Mesendoderm (in vitro differentiated cells): ENCODE measurements around the gene ATP5PF.
"Not testable (repeated sequence)": the region's sequence is repeated elsewhere in the genome, so short reads cannot be mapped to it uniquely, and the experiment has no call there.

Source experiments
- DNase-seq: peaks from one replicate; pipeline ENCODE4 v3.0.0; 2013
- H2AK5ac ChIP-seq: 2 replicates; pipeline ENCODE4 v1.6.1; 2013; ENCODE audit warnings: low read length, inconsistent platforms
- H2BK120ac ChIP-seq: 2 replicates; pipeline ENCODE4 v1.6.1; 2013; ENCODE audit warnings: low read depth, mild to moderate bottlenecking, low read length, moderate library complexity, mixed read lengths
- H2BK15ac ChIP-seq: replicated peaks from 2 replicates; pipeline ENCODE4 v1.6.1; 2013; ENCODE audit warnings: low read depth, mild to moderate bottlenecking, moderate library complexity
- H2BK5ac ChIP-seq: 2 replicates; pipeline ENCODE4 v1.6.1; 2013; ENCODE audit warnings: low read length, inconsistent platforms
- H3K18ac ChIP-seq: 2 replicates; pipeline ENCODE4 v1.6.1; 2013; ENCODE audit warnings: mild to moderate bottlenecking, low read length, mixed read lengths
- H3K23ac ChIP-seq: one replicate; pipeline ENCODE4 v1.6.1; 2013; ENCODE audit warnings: low read length
- H3K27ac ChIP-seq: 2 replicates; pipeline ENCODE4 v1.5.1; 2013; ENCODE audit warnings: low read depth, mild to moderate bottlenecking, inconsistent platforms, low read length, moderate library complexity
- H3K27me3 ChIP-seq: 2 replicates; pipeline ENCODE4 v1.6.1; 2013; ENCODE audit warnings: low read length, control low read depth, mild to moderate bottlenecking, inconsistent platforms; ENCODE audit not compliant: insufficient read depth, poor library complexity
- H3K36me3 ChIP-seq: 2 replicates; pipeline ENCODE4 v1.6.1; 2013; ENCODE audit warnings: low read length, inconsistent platforms; ENCODE audit not compliant: control insufficient read depth, insufficient read depth
- H3K4ac ChIP-seq: one replicate; pipeline ENCODE4 v1.6.1; 2013; ENCODE audit warnings: low read depth, mild to moderate bottlenecking, low read length, moderate library complexity
- H3K4me1 ChIP-seq: 2 replicates; pipeline ENCODE4 v1.6.1; 2013; ENCODE audit warnings: low read depth, low read length, inconsistent platforms; ENCODE audit not compliant: control insufficient read depth
- H3K4me2 ChIP-seq: 2 replicates; pipeline ENCODE4 v1.6.1; 2013; ENCODE audit warnings: low read length
- H3K4me3 ChIP-seq: 2 replicates; pipeline ENCODE4 v1.5.1; 2013; ENCODE audit warnings: mild to moderate bottlenecking, low read length
- H3K56ac ChIP-seq: one replicate; pipeline ENCODE4 v1.6.1; 2013; ENCODE audit warnings: low read length
- H3K79me1 ChIP-seq: 2 replicates; pipeline ENCODE4 v1.6.1; 2013; ENCODE audit warnings: low read length, inconsistent platforms
- H3K79me2 ChIP-seq: 2 replicates; pipeline ENCODE4 v1.6.1; 2013; ENCODE audit warnings: mild to moderate bottlenecking, low read length; ENCODE audit not compliant: control insufficient read depth, insufficient read depth
- H3K9ac ChIP-seq: 2 replicates; pipeline ENCODE4 v1.6.1; 2013; ENCODE audit warnings: low read length, inconsistent platforms
- H4K5ac ChIP-seq: one replicate; pipeline ENCODE4 v1.6.1; 2013; ENCODE audit warnings: low read length
- H4K8ac ChIP-seq: one replicate; pipeline ENCODE4 v1.6.1; 2013; ENCODE audit warnings: low read depth, mild to moderate bottlenecking, control low read depth, low read length, moderate library complexity
- WGBS: extraction: QIAGEN DNeasy Blood & Tissue Kit; methylation state at CpG from one replicate; pipeline ENCODE4 v1.1.7; 2013; ENCODE audit warnings: low lambda C conversion rate, missing lambda C conversion rate; ENCODE audit not compliant: insufficient coverage; ENCODE audit errors: extremely low coverage; 5-methylcytosine and 5-hydroxymethylcytosine counted together

ATP5PF gene

GRCh38 chr21:25721987-25722386, 12.7 kb downstream of the ATP5PF start:
- Histone ChIP-seq H3K36me3 (no peaks in the 10 kb centered on the region), H4K5ac (no peak overlapping the region), H2AK5ac (no peak overlapping the region), H4K8ac (no peak overlapping the region), H3K79me2 (no peaks in the 10 kb centered on the region), H3K27me3 (no peaks in the 10 kb centered on the region), H2BK120ac (no peak overlapping the region), H3K9ac (no peak overlapping the region), H3K27ac (no peak overlapping the region), H3K56ac (no peak overlapping the region), H2BK5ac (no peak overlapping the region), H2BK15ac (no peak overlapping the region), H3K18ac (no peak overlapping the region), H3K4me2 (no peak overlapping the region), H3K4ac (no peak overlapping the region), H3K4me1 (no peaks in the 10 kb centered on the region), H3K79me1 (no peaks in the 10 kb centered on the region), H3K23ac (no peak overlapping the region), H3K4me3 (no peak overlapping the region)
- WGBS = no CpG with 5 or more reads among the region's 3 CpGs
- DNase-seq = no peak

DNA sequence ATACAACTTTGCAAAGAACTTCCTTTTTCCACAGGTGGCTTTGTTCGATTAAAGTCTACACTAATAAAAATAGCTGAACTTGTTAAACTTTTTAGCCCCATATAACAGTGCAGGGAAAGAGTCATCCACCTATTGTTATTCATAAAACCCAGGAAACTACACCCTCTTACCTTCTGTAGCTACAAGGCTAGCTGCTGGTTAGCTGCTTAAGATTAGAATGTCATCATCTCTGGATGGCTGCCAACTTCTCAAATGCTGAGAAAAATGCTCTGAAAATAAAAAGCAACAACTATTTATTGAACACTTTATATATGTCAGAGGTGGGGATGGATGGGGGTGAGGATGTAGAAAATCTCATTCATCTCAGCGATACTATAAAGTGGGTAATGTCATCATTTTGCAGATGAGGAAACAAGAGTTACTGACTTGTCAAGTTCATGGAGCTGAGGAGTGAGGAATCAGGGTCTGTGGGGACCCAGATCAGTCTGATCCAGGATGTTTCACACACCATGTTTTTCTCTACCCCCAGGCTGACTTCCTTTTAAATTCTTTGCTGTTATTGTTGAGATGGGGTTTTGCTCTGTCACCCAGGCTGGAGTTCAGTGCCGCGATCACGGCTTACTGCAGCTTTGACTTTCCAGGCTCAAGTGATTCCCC, 17.1 kb downstream of the ATP5PF start:
- Histone ChIP-seq H3K18ac (no peak overlapping the region), H3K4me2 (no peak overlapping the region), H2BK120ac (no peak overlapping the region), H3K27ac (no peak overlapping the region), H3K36me3 (no peaks in the 10 kb centered on the region), H3K27me3 (no peaks in the 10 kb centered on the region), H3K4me3 (no peak overlapping the region), H2AK5ac (no peak overlapping the region), H4K5ac (no peak overlapping the region), H4K8ac (no peak overlapping the region), H3K56ac (no peak overlapping the region), H3K79me1 (no peaks in the 10 kb centered on the region), H3K4ac (no peak overlapping the region), H3K23ac (no peak overlapping the region), H2BK5ac (no peak overlapping the region), H3K4me1 (no peaks in the 10 kb centered on the region), H3K9ac (no peak overlapping the region), H3K79me2 (no peaks in the 10 kb centered on the region), H2BK15ac (no peak overlapping the region)
- DNase-seq = no peak
- WGBS = no CpG with 5 or more reads among the region's 5 CpGs

DNA sequence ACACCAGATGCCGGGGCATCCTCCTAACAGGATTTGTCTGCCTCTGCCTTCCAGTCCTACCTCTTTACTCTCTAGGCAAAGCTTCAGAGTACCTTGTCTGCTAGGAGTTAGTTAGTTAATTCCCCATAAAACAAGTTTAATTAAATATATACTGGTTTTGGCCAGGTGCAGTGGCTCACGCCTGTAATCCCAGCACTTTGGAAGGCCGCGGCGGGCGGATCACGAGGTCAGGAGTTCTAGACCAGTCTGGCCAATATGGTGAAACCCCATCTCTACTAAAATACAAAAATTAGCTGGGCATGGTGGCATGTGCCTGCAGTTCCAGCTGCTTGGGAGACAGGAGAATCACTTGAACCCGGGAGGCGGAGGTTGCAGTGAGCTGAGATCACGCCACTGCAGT, 20.6 kb downstream of the ATP5PF start:
- not testable (repeated sequence) for H3K27ac ChIP-seq, H4K8ac ChIP-seq
- no CpG with 5 or more reads among the region's 10 CpGs for WGBS

GRCh38 chr21:25710550-25710949, 24.2 kb downstream of the ATP5PF start:
- no peaks in the 10 kb centered on the region for H3K36me3 ChIP-seq
- H3K9ac ChIP-seq = no peak overlapping the region
- no peak overlapping the region for H3K23ac ChIP-seq
- H3K4ac ChIP-seq = no peak overlapping the region
- no peaks in the 10 kb centered on the region for H3K79me1 ChIP-seq
- H3K27me3 ChIP-seq = no peaks in the 10 kb centered on the region
- H2BK15ac ChIP-seq = no peak overlapping the region
- no peak overlapping the region for H3K4me3 ChIP-seq
- H2BK5ac ChIP-seq = no peak overlapping the region
- no peak for DNase-seq
- no peak overlapping the region for H3K27ac ChIP-seq
- no peak overlapping the region for H4K5ac ChIP-seq
- no peak overlapping the region for H3K56ac ChIP-seq
- no peaks in the 10 kb centered on the region for H3K4me1 ChIP-seq
- no peak overlapping the region for H3K18ac ChIP-seq
- H4K8ac ChIP-seq = no peak overlapping the region
- H2AK5ac ChIP-seq = no peak overlapping the region
- H2BK120ac ChIP-seq = no peak overlapping the region
- no CpG with 5 or more reads among the region's 5 CpGs for WGBS
- no peaks in the 10 kb centered on the region for H3K79me2 ChIP-seq
- H3K4me2 ChIP-seq = no peak overlapping the region

More for the DNA sequence above, 20.6 kb downstream of the ATP5PF start:
- not testable (repeated sequence) for H3K79me1 ChIP-seq, H3K56ac ChIP-seq, H2BK120ac ChIP-seq, H3K9ac ChIP-seq, H3K4ac ChIP-seq, H3K36me3 ChIP-seq, H3K27me3 ChIP-seq, H3K79me2 ChIP-seq, H3K4me2 ChIP-seq, H3K4me3 ChIP-seq, H4K5ac ChIP-seq, DNase-seq, H3K4me1 ChIP-seq, H3K23ac ChIP-seq, H2BK5ac ChIP-seq, H3K18ac ChIP-seq, H2BK15ac ChIP-seq, H2AK5ac ChIP-seq

DNA sequence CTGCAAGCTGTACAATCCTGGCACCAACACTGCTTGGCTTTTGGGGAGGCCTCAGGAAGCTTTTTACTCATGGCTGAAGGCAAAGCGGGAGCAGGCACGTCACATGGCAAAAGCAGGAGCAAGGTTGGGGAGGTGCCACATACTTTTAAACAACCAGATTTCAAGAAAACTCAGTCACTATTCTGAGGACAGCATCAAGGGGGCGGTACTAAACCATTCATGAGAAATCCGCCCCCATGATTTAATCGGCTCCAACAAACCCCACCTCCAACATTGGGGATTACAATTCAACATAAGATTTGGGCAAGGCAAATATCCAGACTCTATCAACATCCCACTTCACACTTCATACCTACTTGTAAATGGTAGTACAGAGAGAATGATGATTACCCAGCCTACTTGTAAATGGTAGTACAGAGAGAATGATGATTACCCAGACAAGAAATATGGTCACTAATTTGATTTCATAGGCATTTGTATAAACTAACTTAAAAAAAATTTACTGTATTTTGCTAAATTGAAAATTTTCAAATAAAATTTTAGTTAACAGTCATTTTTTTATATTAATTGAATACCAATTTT, 24.9 kb downstream of the ATP5PF start:
- peak; percentile 68 for DNase-seq
- WGBS = no CpG with 5 or more reads among the region's 5 CpGs

More for the DNA sequence above, 24.9 kb downstream of the ATP5PF start:
- Histone ChIP-seq H3K4ac (no peak overlapping the region), H2BK120ac (no peak overlapping the region), H3K27ac (no peak overlapping the region), H2AK5ac (no peak overlapping the region), H3K79me2 (no peaks in the 10 kb centered on the region), H3K79me1 (no peaks in the 10 kb centered on the region), H4K5ac (no peak overlapping the region), H3K36me3 (no peaks in the 10 kb centered on the region), H3K56ac (no peak overlapping the region), H3K4me1 (no peaks in the 10 kb centered on the region), H3K23ac (no peak overlapping the region), H2BK15ac (no peak overlapping the region), H3K27me3 (no peaks in the 10 kb centered on the region), H4K8ac (no peak overlapping the region), H2BK5ac (no peak overlapping the region), H3K4me3 (no peak overlapping the region), H3K4me2 (no peak overlapping the region), H3K18ac (no peak overlapping the region), H3K9ac (no peak overlapping the region)
